Measurements from ENCODE around the gene OLFM2.
"Not testable (repeated sequence)": the region's sequence is repeated elsewhere in the genome, so short reads cannot be mapped to it uniquely, and the experiment has no call there.

OLFM2 gene

DNA sequence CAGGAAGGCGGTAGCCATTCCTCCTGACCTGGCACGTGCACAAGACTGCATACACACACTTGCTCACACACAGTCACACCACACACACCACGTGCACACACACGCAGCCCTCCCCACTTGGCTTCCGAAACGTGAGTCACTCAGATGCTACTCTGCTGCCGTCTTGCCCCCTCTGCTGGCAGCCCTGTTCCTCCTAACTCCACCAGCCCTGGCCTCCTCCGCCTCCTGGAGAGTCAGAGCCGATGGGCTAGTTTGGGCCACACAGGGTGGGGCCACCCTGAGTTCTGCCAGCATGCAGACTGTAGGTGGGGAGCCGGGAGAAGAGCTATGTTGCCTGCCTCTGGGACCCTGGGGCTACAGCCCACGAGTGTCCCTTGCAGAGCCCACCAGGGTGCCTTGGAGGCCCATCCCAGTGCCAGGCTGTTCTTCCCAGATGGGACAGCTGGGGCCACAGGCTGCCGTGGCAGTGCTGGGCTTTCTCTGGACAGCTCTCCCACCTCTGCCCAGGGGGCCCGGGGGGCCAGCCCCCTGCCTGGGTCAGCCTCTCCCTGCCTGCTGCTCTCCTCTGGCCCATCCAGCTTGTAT is 89.1 kb downstream of the OLFM2 start:
- Histone ChIP-seq H3K9me3 (ENCODE audit: severe bottlenecking) (no peaks in the 10 kb centered on the region), H3K36me3 (ENCODE audit: low read depth) (peaks cover 25% of the 10 kb centered on the region), H3K27ac (ENCODE audit: poor library complexity, severe bottlenecking) (no peak overlapping the region), H3K27me3 (ENCODE audit: insufficient read depth, poor library complexity, severe bottlenecking) (no peaks in the 10 kb centered on the region), H3K4me3 (ENCODE audit: severe bottlenecking) (no peak overlapping the region), H3K4me1 (ENCODE audit: insufficient read depth, poor library complexity, severe bottlenecking) (no peaks in the 10 kb centered on the region)
- ATAC-seq (ENCODE audit: low read depth) (peak; percentile 83), DNase-seq (ENCODE audit: low spot score) (no peak)
- TF ChIP-seq CTCF (IDR thresholded peaks at IDR 0.05; ENCODE audit: poor library complexity, severe bottlenecking): peak; percentile 64

GRCh38 chr19:9843626-9844273 is 92.6 kb downstream of the OLFM2 start:
- not testable (repeated sequence) for H3K27ac ChIP-seq (ENCODE audit: poor library complexity, severe bottlenecking); H3K4me3 ChIP-seq (ENCODE audit: severe bottlenecking); H3K4me1 ChIP-seq (ENCODE audit: insufficient read depth, poor library complexity, severe bottlenecking); ATAC-seq (ENCODE audit: low read depth); H3K27me3 ChIP-seq (ENCODE audit: insufficient read depth, poor library complexity, severe bottlenecking); H3K9me3 ChIP-seq (ENCODE audit: severe bottlenecking); DNase-seq (ENCODE audit: low spot score)
- peaks cover 51% of the 10 kb centered on the region for H3K36me3 ChIP-seq (ENCODE audit: low read depth)

GRCh38 chr19:9842834-9843625 is 93.3 kb downstream of the OLFM2 start:
- Histone ChIP-seq H3K4me3 (ENCODE audit: severe bottlenecking) (no peak overlapping the region), H3K27me3 (ENCODE audit: insufficient read depth, poor library complexity, severe bottlenecking) (no peaks in the 10 kb centered on the region), H3K36me3 (ENCODE audit: low read depth) (peaks cover 51% of the 10 kb centered on the region), H3K4me1 (ENCODE audit: insufficient read depth, poor library complexity, severe bottlenecking) (no peaks in the 10 kb centered on the region), H3K9me3 (ENCODE audit: severe bottlenecking) (no peaks in the 10 kb centered on the region), H3K27ac (ENCODE audit: poor library complexity, severe bottlenecking) (no peak overlapping the region)
- no peak for DNase-seq (ENCODE audit: low spot score)
- no peak for TF ChIP-seq CTCF (IDR thresholded peaks at IDR 0.05; ENCODE audit: poor library complexity, severe bottlenecking)
- no peak for ATAC-seq (ENCODE audit: low read depth)

DNA sequence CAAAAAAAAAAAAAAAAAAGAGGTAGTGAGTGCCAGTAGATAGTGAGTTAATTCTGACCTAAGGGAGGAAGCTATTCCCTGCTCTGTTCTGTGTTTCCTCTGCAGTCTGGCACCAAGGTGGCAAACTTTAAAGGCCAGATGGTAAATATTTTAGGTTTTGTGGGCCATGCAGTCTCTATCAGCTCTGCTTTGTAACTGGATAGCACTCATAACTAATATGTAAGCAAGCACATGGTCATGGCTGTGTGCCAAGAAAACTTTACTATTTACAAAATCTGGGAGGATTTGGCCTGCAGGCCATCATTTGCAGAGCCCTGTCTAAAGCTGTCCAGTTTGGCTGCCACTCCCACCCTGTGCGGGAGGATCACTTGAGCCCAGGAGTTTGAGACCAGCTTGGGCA is 96.9 kb downstream of the OLFM2 start:
- no peak overlapping the region for H3K27ac ChIP-seq (ENCODE audit: poor library complexity, severe bottlenecking)
- ATAC-seq (ENCODE audit: low read depth): no peak

More for the DNA sequence above, 96.9 kb downstream of the OLFM2 start:
- Histone ChIP-seq H3K27me3 (ENCODE audit: insufficient read depth, poor library complexity, severe bottlenecking) (no peaks in the 10 kb centered on the region), H3K36me3 (ENCODE audit: low read depth) (peaks cover 55% of the 10 kb centered on the region), H3K4me1 (ENCODE audit: insufficient read depth, poor library complexity, severe bottlenecking) (no peaks in the 10 kb centered on the region), H3K4me3 (ENCODE audit: severe bottlenecking) (no peak overlapping the region), H3K9me3 (ENCODE audit: severe bottlenecking) (no peaks in the 10 kb centered on the region)
- TF ChIP-seq CTCF (IDR thresholded peaks at IDR 0.05; ENCODE audit: poor library complexity, severe bottlenecking): no peak
- DNase-seq (ENCODE audit: low spot score): no peak
